Endodermal cell (in vitro differentiated cells): Measurements from ENCODE around the gene UGT1A3. TPM values are rescaled to one million over a fixed set of nuclear protein-coding genes. Genes with fewer than 3 reads are reported as not detected.

Experiments used
- DNase-seq: peaks from one replicate; pipeline ENCODE4 v3.0.0-alpha.2; 2017
- H3K27ac ChIP-seq: 2 replicates; pipeline ENCODE4 v1.5.1; 2013; ENCODE audit warnings: mild to moderate bottlenecking, low read depth, low read length, moderate library complexity
- H3K27me3 ChIP-seq: 2 replicates; pipeline ENCODE4 v1.6.1; 2013; ENCODE audit warnings: mild to moderate bottlenecking, low read length, moderate library complexity; ENCODE audit not compliant: insufficient read depth, control insufficient read depth, poor library complexity, severe bottlenecking
- H3K36me3 ChIP-seq: 2 replicates; pipeline ENCODE4 v1.7.0; 2013; ENCODE audit warnings: mild to moderate bottlenecking, low read length, moderate library complexity; ENCODE audit not compliant: control insufficient read depth, insufficient read depth
- H3K4me1 ChIP-seq: one replicate; pipeline ENCODE4 v1.7.0; 2013; ENCODE audit warnings: low read length; ENCODE audit not compliant: control insufficient read depth, insufficient read depth
- H3K4me3 ChIP-seq: 2 replicates; pipeline ENCODE4 v1.5.1; 2013; ENCODE audit warnings: mild to moderate bottlenecking, low read length, moderate library complexity
- H3K9ac ChIP-seq: 2 replicates; pipeline ENCODE4 v1.6.1; 2013; ENCODE audit warnings: mild to moderate bottlenecking, low read length, moderate library complexity; ENCODE audit not compliant: poor library complexity, severe bottlenecking; ENCODE audit errors: extremely low read depth
- H3K9me3 ChIP-seq: 2 replicates; pipeline ENCODE4 v1.6.1; 2013; ENCODE audit warnings: mild to moderate bottlenecking, low read length, moderate library complexity; ENCODE audit not compliant: control insufficient read depth
- H3K27ac Mint-ChIP-seq: 2 replicates; pipeline ENCODE4 v1.8.0; 2020; ENCODE audit warnings: mixed read lengths
- H3K27me3 Mint-ChIP-seq: 2 replicates; pipeline ENCODE4 v1.8.0; 2021; ENCODE audit warnings: mild to moderate bottlenecking, mixed read lengths; ENCODE audit not compliant: insufficient read depth
- H3K36me3 Mint-ChIP-seq: 2 replicates; pipeline ENCODE4 v1.8.0; 2020; ENCODE audit warnings: low read depth, mixed read lengths
- H3K4me1 Mint-ChIP-seq: 2 replicates; pipeline ENCODE4 v1.8.0; 2020; ENCODE audit warnings: mixed read lengths
- H3K4me3 Mint-ChIP-seq: 2 replicates; pipeline ENCODE4 v1.8.0; 2020; ENCODE audit warnings: mild to moderate bottlenecking, moderate library complexity, mixed read lengths
- H3K9me3 Mint-ChIP-seq: 2 replicates; pipeline ENCODE4 v1.8.0; 2020; ENCODE audit warnings: mild to moderate bottlenecking, mixed read lengths
- WGBS, 2 experiments: methylation state at CpG; one replicate each; pipeline versions ENCODE4 v1.1.5 to v1.1.7; 2013; ENCODE audit warnings: missing lambda C conversion rate in 2 of 2, mixed read lengths in 1 of 2; ENCODE audit not compliant: insufficient coverage in 1 of 2, insufficient read length in 1 of 2; 5-methylcytosine and 5-hydroxymethylcytosine counted together
- total RNA-seq, 2 donors: library from RNA; stranded (reverse); fragmentation: NEBNext Ultra II Directional in 1 of 2; extraction: Animal tissue kit (Norgen Biotek cat#: 25700) in 1 of 2; gene quantifications; 2 replicates in 1 of 2; 3 replicates in 1 of 2; pipeline ENCODE4 v1.2.1, GENCODE V29; 2021
- TF ChIP-seq, protein P1 (sequence below): fragments of 200-600 bp; sonication (generic); conservative IDR thresholded peaks from 2 replicates; pipeline ENCODE4 v1.5.0; 2021; ENCODE audit warnings: antibody characterized with exemption, mild to moderate bottlenecking

The UGT1A3 gene
- total RNA-seq, 2 donors from 2014 or later = not detected

GRCh38 chr2:233817995-233818638 is 89.3 kb downstream of the UGT1A3 start:
- Mint-ChIP-seq H3K36me3 (no peaks in the 10 kb centered on the region), H3K27me3 (no peaks in the 10 kb centered on the region), H3K4me1 (no peaks in the 10 kb centered on the region), H3K4me3 (no peak overlapping the region), H3K27ac (no peak overlapping the region), H3K9me3 (no peaks in the 10 kb centered on the region)
- TF ChIP-seq, protein P1, sequence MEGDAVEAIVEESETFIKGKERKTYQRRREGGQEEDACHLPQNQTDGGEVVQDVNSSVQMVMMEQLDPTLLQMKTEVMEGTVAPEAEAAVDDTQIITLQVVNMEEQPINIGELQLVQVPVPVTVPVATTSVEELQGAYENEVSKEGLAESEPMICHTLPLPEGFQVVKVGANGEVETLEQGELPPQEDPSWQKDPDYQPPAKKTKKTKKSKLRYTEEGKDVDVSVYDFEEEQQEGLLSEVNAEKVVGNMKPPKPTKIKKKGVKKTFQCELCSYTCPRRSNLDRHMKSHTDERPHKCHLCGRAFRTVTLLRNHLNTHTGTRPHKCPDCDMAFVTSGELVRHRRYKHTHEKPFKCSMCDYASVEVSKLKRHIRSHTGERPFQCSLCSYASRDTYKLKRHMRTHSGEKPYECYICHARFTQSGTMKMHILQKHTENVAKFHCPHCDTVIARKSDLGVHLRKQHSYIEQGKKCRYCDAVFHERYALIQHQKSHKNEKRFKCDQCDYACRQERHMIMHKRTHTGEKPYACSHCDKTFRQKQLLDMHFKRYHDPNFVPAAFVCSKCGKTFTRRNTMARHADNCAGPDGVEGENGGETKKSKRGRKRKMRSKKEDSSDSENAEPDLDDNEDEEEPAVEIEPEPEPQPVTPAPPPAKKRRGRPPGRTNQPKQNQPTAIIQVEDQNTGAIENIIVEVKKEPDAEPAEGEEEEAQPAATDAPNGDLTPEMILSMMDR = no peak
- no peak overlapping the region for H3K9ac ChIP-seq
- no peak overlapping the region for H3K27ac ChIP-seq
- no peak overlapping the region for H3K4me3 ChIP-seq
- no peaks in the 10 kb centered on the region for H3K9me3 ChIP-seq
- H3K36me3 ChIP-seq = no peaks in the 10 kb centered on the region
- 94 to 97% methylated on average over 9 to 11 of the region's 11 CpGs for WGBS, 2 experiments
- DNase-seq = peak; percentile 30
- no peaks in the 10 kb centered on the region for H3K4me1 ChIP-seq
- no peaks in the 10 kb centered on the region for H3K27me3 ChIP-seq

DNA sequence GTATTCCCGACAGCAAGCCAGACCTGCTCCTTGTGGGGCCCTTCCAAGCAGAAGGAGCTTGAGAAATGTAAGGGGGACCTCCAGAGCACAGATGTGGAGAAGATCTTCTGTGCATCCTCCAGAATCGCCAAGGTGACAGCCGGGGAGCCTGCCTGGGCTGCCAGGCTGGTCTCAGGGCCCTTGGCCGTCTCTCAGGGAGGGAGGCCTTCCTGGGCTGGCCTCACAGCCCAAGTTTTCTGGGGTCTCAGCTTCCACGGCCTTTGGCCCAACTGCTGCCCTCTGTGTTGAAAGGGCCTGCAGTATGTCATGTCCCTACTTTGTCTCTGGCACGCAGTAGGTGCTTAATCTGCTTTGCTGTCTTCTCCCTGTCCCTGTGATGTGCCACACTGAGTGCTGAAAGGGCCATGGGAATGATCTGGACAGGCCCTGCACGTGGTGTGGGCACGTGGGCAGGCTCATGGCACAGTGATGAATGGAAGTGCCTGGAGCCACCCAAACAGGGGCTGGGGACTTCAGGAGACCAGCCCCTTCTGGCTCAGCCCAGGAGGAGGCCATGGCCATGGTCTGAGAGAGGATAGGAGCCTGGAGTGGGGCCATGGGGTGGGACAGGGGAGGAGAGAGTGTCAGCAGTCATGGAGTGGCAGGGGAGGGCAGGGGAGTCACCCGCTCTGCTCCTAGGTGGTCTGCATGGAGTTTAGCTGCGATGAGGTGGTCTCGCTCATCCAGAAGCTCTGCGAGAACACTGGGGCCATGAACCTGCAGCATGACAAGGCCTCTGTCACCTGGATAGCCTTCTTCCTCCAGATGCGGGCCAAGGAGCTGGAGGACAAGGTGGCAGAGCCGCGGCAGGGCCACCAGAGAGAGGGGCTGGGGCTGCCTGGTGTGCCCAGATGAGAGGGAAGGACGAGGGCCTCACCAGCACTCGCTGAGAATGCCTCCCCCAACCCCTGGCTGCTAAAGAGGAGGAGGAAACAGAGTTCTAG is 90.1 kb downstream of the UGT1A3 start:
- no peak overlapping the region for H3K27ac Mint-ChIP-seq
- TF ChIP-seq, protein P1 = no peak
- 71 to 80% methylated on average over 9 to 17 of the region's 17 CpGs for WGBS, 2 experiments

GRCh38 chr2:233819884-233820773 is 91.3 kb downstream of the UGT1A3 start:
- peak; percentile 36 for DNase-seq
- Histone ChIP-seq H3K4me1 (no peaks in the 10 kb centered on the region), H3K27me3 (no peaks in the 10 kb centered on the region), H3K9ac (no peak overlapping the region), H3K9me3 (no peaks in the 10 kb centered on the region), H3K4me3 (no peak overlapping the region), H3K36me3 (no peaks in the 10 kb centered on the region), H3K27ac (no peak overlapping the region)
- Mint-ChIP-seq H3K4me1 (peaks cover 4% of the 10 kb centered on the region), H3K9me3 (no peaks in the 10 kb centered on the region), H3K27me3 (no peaks in the 10 kb centered on the region), H3K36me3 (no peaks in the 10 kb centered on the region), H3K4me3 (no peak overlapping the region), H3K27ac (peak overlapping the region; percentile 5)
- TF ChIP-seq, protein P1 = no peak
- WGBS, 2 experiments = 89 to 94% methylated on average over 9 to 18 of the region's 18 CpGs

More for the DNA sequence above, 90.1 kb downstream of the UGT1A3 start:
- Histone ChIP-seq H3K9me3 (no peaks in the 10 kb centered on the region), H3K27me3 (no peaks in the 10 kb centered on the region), H3K4me1 (no peaks in the 10 kb centered on the region), H3K27ac (no peak overlapping the region), H3K9ac (no peak overlapping the region), H3K36me3 (no peaks in the 10 kb centered on the region), H3K4me3 (no peak overlapping the region)
- Mint-ChIP-seq H3K36me3 (no peaks in the 10 kb centered on the region), H3K9me3 (no peaks in the 10 kb centered on the region), H3K27me3 (no peaks in the 10 kb centered on the region), H3K4me3 (no peak overlapping the region), H3K4me1 (no peaks in the 10 kb centered on the region)
- DNase-seq = peak; percentile 31
